ENCODE results near the gene MAN2A1. TPM values are rescaled to one million over a fixed set of nuclear protein-coding genes. Genes with fewer than 3 reads are reported as not detected.
"Not testable (repeated sequence)": the region's sequence is repeated elsewhere in the genome, so short reads cannot be mapped to it uniquely, and the experiment has no call there.

Gene MAN2A1
- total and polyA plus RNA-seq, 2 experiments from 2014 or later = 20.8 to 54.6 TPM

DNA sequence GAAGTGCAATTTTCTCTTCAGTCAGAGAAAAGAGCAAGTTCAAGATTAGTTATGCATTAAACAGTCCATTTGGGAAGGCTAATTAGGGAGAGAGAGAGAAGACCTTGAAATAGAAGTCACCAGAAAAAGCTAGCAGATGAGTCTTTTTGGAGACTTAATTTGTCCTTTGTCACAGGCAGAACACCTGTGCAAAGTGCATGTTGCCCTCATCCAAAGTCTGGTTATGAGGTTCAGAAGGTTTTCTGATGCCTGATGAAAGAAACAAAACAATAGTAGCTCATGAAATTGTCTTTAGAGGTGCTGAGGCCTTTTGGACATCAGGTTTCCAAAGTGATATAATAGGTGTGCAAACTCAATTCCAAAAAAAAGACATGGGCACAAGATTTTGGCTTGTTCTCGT, 199.3 kb downstream of the MAN2A1 start:
- in situ Hi-C loops (cut with MboI) = no loop called here
- no peak overlapping the region for H2AFZ ChIP-seq
- no peak overlapping the region for H3K4me3 ChIP-seq
- no peaks in the 10 kb centered on the region for H3K36me3 ChIP-seq (ENCODE audit: low read depth)
- no peaks in the 10 kb centered on the region for H3K4me1 ChIP-seq (ENCODE audit: insufficient read depth)
- no peaks in the 10 kb centered on the region for H3F3A ChIP-seq (ENCODE audit: insufficient read depth)
- WGBS, 2 experiments (ENCODE audit: low coverage in 1 of 2, low lambda C conversion rate in 2 of 2, missing lambda C conversion rate in 2 of 2) = 53 to 71% methylated on average over 1 of the region's 1 CpG
- no peaks in the 10 kb centered on the region for H3K79me2 ChIP-seq (ENCODE audit: insufficient read depth)
- H4K20me1 ChIP-seq (ENCODE audit: insufficient read depth) = no peaks in the 10 kb centered on the region
- no peak overlapping the region for H3K27ac ChIP-seq
- H3K9me3 ChIP-seq (ENCODE audit: low read depth) = no peaks in the 10 kb centered on the region
- H3K4me2 ChIP-seq (ENCODE audit: unreplicated experiment) = no peak overlapping the region
- no peak overlapping the region for H3K9ac ChIP-seq
- no peaks in the 10 kb centered on the region for H3K9me2 ChIP-seq (ENCODE audit: insufficient read depth)
- TF ChIP-seq EZH2phosphoT487 (IDR thresholded peaks at IDR 0.05; ENCODE audit: insufficient read depth, low read depth) (no peak), EZH2 (IDR thresholded peaks at IDR 0.05; ENCODE audit: insufficient read depth, poor library complexity, severe bottlenecking) (no peak)
- no peak for DNase-seq
- no peaks in the 10 kb centered on the region for H3K27me3 ChIP-seq (replicated peaks; ENCODE audit: insufficient read depth)

DNA sequence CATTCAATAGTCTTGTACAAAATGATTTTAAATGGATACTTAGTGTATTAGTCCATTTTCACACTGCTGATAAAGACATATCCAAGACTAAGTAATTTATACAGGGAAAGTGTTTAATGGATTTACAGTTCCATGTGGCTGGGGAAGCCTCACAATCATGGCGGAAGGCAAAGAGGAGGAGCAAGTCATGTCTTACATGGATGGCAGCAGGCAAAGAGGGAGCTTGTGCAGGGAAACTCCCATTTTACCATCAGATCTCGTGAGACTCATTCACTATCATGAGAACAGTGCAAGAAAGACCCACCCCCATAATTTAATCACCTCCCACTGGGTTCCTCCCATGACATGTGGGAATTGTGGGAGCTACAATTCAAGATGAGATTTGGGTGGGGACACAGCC, 203.5 kb downstream of the MAN2A1 start:
- H3K27ac ChIP-seq = not testable (repeated sequence)

GRCh38 chr5:109898269-109899162, 208.8 kb downstream of the MAN2A1 start:
- Histone ChIP-seq H4K20me1 (ENCODE audit: insufficient read depth) (no peaks in the 10 kb centered on the region), H3K9ac (no peak overlapping the region), H3K9me2 (ENCODE audit: insufficient read depth) (no peaks in the 10 kb centered on the region), H3K4me2 (ENCODE audit: unreplicated experiment) (no peak overlapping the region), H3K27me3 (replicated peaks; ENCODE audit: insufficient read depth) (no peaks in the 10 kb centered on the region), H3K27ac (no peak overlapping the region), H3K36me3 (ENCODE audit: low read depth) (no peaks in the 10 kb centered on the region), H2AFZ (no peak overlapping the region), H3F3A (ENCODE audit: insufficient read depth) (no peaks in the 10 kb centered on the region), H3K9me3 (ENCODE audit: low read depth) (no peaks in the 10 kb centered on the region), H3K4me1 (ENCODE audit: insufficient read depth) (peaks cover 6% of the 10 kb centered on the region; the same call in 1 of the 2 replicates), H3K79me2 (ENCODE audit: insufficient read depth) (no peaks in the 10 kb centered on the region), H3K4me3 (no peak overlapping the region)
- 21 to 26% methylated on average over 9 of the region's 9 CpGs for WGBS, 2 experiments (ENCODE audit: low coverage in 1 of 2, low lambda C conversion rate in 2 of 2, missing lambda C conversion rate in 2 of 2)
- peak; percentile 31 for DNase-seq
- in situ Hi-C loops (cut with MboI) = no loop called here
- TF ChIP-seq EZH2phosphoT487 (IDR thresholded peaks at IDR 0.05; ENCODE audit: insufficient read depth, low read depth) (no peak), EZH2 (IDR thresholded peaks at IDR 0.05; ENCODE audit: insufficient read depth, poor library complexity, severe bottlenecking) (no peak)

More for the DNA sequence above, 203.5 kb downstream of the MAN2A1 start:
- H3K4me2 ChIP-seq (ENCODE audit: unreplicated experiment); DNase-seq; H3K9ac ChIP-seq; H3K79me2 ChIP-seq (ENCODE audit: insufficient read depth); H4K20me1 ChIP-seq (ENCODE audit: insufficient read depth); H2AFZ ChIP-seq; H3K9me2 ChIP-seq (ENCODE audit: insufficient read depth); H3F3A ChIP-seq (ENCODE audit: insufficient read depth); H3K27me3 ChIP-seq (replicated peaks; ENCODE audit: insufficient read depth); H3K9me3 ChIP-seq (ENCODE audit: low read depth); H3K36me3 ChIP-seq (ENCODE audit: low read depth); H3K4me3 ChIP-seq; H3K4me1 ChIP-seq (ENCODE audit: insufficient read depth); in situ Hi-C loops (cut with MboI): not testable (repeated sequence)
- 71 to 72% methylated on average over 2 of the region's 2 CpGs for WGBS, 2 experiments (ENCODE audit: low coverage in 1 of 2, low lambda C conversion rate in 2 of 2, missing lambda C conversion rate in 2 of 2)

GRCh38 chr5:109899163-109899535, 209.4 kb downstream of the MAN2A1 start:
- no peaks in the 10 kb centered on the region for H3K9me3 ChIP-seq (ENCODE audit: low read depth)
- H3K9me2 ChIP-seq (ENCODE audit: insufficient read depth) = no peaks in the 10 kb centered on the region
- no peaks in the 10 kb centered on the region for H3K36me3 ChIP-seq (ENCODE audit: low read depth)
- TF ChIP-seq EZH2phosphoT487 (IDR thresholded peaks at IDR 0.05; ENCODE audit: insufficient read depth, low read depth) (no peak), EZH2 (IDR thresholded peaks at IDR 0.05; ENCODE audit: insufficient read depth, poor library complexity, severe bottlenecking) (no peak)
- no peaks in the 10 kb centered on the region for H3K79me2 ChIP-seq (ENCODE audit: insufficient read depth)
- H3F3A ChIP-seq (ENCODE audit: insufficient read depth) = no peaks in the 10 kb centered on the region
- H3K27ac ChIP-seq = no peak overlapping the region
- no peak overlapping the region for H3K4me3 ChIP-seq
- H3K9ac ChIP-seq = no peak overlapping the region
- no peaks in the 10 kb centered on the region for H4K20me1 ChIP-seq (ENCODE audit: insufficient read depth)
- H3K4me2 ChIP-seq (ENCODE audit: unreplicated experiment) = no peak overlapping the region
- in situ Hi-C loops (cut with MboI) = no loop called here
- H3K27me3 ChIP-seq (replicated peaks; ENCODE audit: insufficient read depth) = no peaks in the 10 kb centered on the region
- no peak overlapping the region for H2AFZ ChIP-seq
- no peak for DNase-seq
- peaks cover 6% of the 10 kb centered on the region; the same call in 1 of the 2 replicates for H3K4me1 ChIP-seq (ENCODE audit: insufficient read depth)
- 30 to 32% methylated on average over 8 of the region's 8 CpGs for WGBS, 2 experiments (ENCODE audit: low coverage in 1 of 2, low lambda C conversion rate in 2 of 2, missing lambda C conversion rate in 2 of 2)
